NCI-H2171 (cell line): Measurements from ENCODE around the gene ARL8A.
A peak's percentile ranks its signal among the peaks of the same experiment; 100 is the strongest.
"Not testable (repeated sequence)": the region's sequence is repeated elsewhere in the genome, so short reads cannot be mapped to it uniquely, and the experiment has no call there.

Experiments used
- DNase-seq: peaks from one replicate; lab custom pipeline; 2025; lab: John Stamatoyannopoulos, UW

Gene ARL8A

GRCh38 chr1:202173993-202174392, 29.5 kb upstream of the ARL8A start:
- DNase-seq: no peak

GRCh38 chr1:202172015-202172355, 27.4 kb upstream of the ARL8A start:
- DNase-seq: no peak

- DNase-seq: no peak
Measured at GRCh38 chr1:202171292-202172014, 26.9 kb upstream of the ARL8A start.

- DNase-seq: no peak
Measured at GRCh38 chr1:202170726-202171125, 26.2 kb upstream of the ARL8A start.

- no peak for DNase-seq
Measured at GRCh38 chr1:202168861-202169260, 24.3 kb upstream of the ARL8A start.

- DNase-seq: peak; percentile 85
Measured at GRCh38 chr1:202167708-202168415, 23.3 kb upstream of the ARL8A start.

GRCh38 chr1:202167054-202167453, 22.5 kb upstream of the ARL8A start:
- DNase-seq: not testable (repeated sequence)

GRCh38 chr1:202165942-202166843, 21.7 kb upstream of the ARL8A start:
- no peak for DNase-seq

GRCh38 chr1:202165267-202165941, 20.9 kb upstream of the ARL8A start:
- DNase-seq: no peak

GRCh38 chr1:202164271-202165037, 19.9 kb upstream of the ARL8A start:
- DNase-seq: no peak

GRCh38 chr1:202163281-202164270, 19.0 kb upstream of the ARL8A start:
- no peak for DNase-seq

GRCh38 chr1:202162418-202163280, 18.1 kb upstream of the ARL8A start:
- DNase-seq: no peak

GRCh38 chr1:202162047-202162417, 17.5 kb upstream of the ARL8A start:
- no peak for DNase-seq

- DNase-seq: no peak
Measured at GRCh38 chr1:202161151-202162046, 16.9 kb upstream of the ARL8A start.

- no peak for DNase-seq
Measured at GRCh38 chr1:202160377-202160940, 15.9 kb upstream of the ARL8A start, which contains the start of gene PTPN7. Gene PTPN7 (minus strand): TSS chr1:202160602. CDS start chr1:202159402, 1,200 bp downstream.

GRCh38 chr1:202159534-202160371, 15.2 kb upstream of the ARL8A start:
- no peak for DNase-seq
